Ovary (tissue), 3 donors: ENCODE results near the gene SLC35D2.

ENCODE experiments used
- POLR2A ChIP-seq: fragments of 450-650 bp; IDR thresholded peaks from one replicate; pipeline ENCODE4 v1.6.1; 2017; ENCODE audit warnings: antibody characterized with exemption, mild to moderate bottlenecking, moderate library complexity
- TF ChIP-seq, protein P1 (sequence below), 3 donors: fragments of 450-650 bp in 2 of 3; fragments of 200-600 bp in 1 of 3; IDR thresholded peaks; one replicate each; pipeline versions ENCODE4 v1.5.1 to v1.8.0; 2016 to 2022; ENCODE audit warnings: antibody characterized with exemption in 3 of 3, mild to moderate bottlenecking in 1 of 3
- donor health status: DM: no; HTN: no; CAD: no.

DNA sequence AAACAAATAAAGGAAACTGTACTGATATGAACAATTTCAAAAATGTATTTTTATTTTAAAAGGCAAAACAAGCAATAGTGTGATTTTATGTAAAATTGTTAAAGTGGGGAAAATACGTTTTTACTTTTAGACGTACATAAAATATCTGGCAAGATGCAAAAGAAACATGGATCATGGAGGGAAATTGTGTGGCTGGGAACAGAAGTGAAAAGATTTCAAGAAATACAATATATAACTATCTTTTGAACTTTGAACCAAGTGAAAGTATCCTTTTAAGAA, 36.1 kb upstream of the SLC35D2 start:
- TF ChIP-seq, protein P1, sequence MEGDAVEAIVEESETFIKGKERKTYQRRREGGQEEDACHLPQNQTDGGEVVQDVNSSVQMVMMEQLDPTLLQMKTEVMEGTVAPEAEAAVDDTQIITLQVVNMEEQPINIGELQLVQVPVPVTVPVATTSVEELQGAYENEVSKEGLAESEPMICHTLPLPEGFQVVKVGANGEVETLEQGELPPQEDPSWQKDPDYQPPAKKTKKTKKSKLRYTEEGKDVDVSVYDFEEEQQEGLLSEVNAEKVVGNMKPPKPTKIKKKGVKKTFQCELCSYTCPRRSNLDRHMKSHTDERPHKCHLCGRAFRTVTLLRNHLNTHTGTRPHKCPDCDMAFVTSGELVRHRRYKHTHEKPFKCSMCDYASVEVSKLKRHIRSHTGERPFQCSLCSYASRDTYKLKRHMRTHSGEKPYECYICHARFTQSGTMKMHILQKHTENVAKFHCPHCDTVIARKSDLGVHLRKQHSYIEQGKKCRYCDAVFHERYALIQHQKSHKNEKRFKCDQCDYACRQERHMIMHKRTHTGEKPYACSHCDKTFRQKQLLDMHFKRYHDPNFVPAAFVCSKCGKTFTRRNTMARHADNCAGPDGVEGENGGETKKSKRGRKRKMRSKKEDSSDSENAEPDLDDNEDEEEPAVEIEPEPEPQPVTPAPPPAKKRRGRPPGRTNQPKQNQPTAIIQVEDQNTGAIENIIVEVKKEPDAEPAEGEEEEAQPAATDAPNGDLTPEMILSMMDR (IDR thresholded peaks at IDR 0.05), result no peak
- no peak for TF ChIP-seq POLR2A
